Neural crest cell (in vitro differentiated cells): Measurements from ENCODE around the gene DNAJC17. TPM values are rescaled to one million over a fixed set of nuclear protein-coding genes. Genes with fewer than 3 reads are reported as not detected.

Experiments used
- DNase-seq: peaks from one replicate; pipeline ENCODE4 v3.0.0; 2021; ENCODE audit warnings: low read depth, mixed read lengths, low spot score
- H3K27ac Mint-ChIP-seq: one replicate; pipeline ENCODE4 v1.8.0; 2021; ENCODE audit warnings: mild to moderate bottlenecking, mixed read lengths; ENCODE audit not compliant: unreplicated experiment
- H3K27me3 Mint-ChIP-seq: 2 replicates; pipeline ENCODE4 v1.8.0; 2021; ENCODE audit warnings: low read depth, mild to moderate bottlenecking, mixed read lengths
- H3K36me3 Mint-ChIP-seq: 2 replicates; pipeline ENCODE4 v1.8.0; 2021; ENCODE audit warnings: low read depth, mild to moderate bottlenecking, mixed read lengths
- H3K4me1 Mint-ChIP-seq: 2 replicates; pipeline ENCODE4 v1.8.0; 2021; ENCODE audit warnings: mixed read lengths
- H3K4me3 Mint-ChIP-seq: one replicate; pipeline ENCODE4 v1.8.0; 2021; ENCODE audit warnings: mild to moderate bottlenecking, mixed read lengths
- H3K9me3 Mint-ChIP-seq: 2 replicates; pipeline ENCODE4 v1.8.0; 2021; ENCODE audit warnings: mixed read lengths
- CTCF ChIP-seq: fragments of 200-600 bp; sonication (generic); conservative IDR thresholded peaks from 2 replicates; pipeline ENCODE4 v1.5.0; 2021; ENCODE audit warnings: antibody characterized with exemption, mild to moderate bottlenecking
- total RNA-seq: library from RNA; stranded (reverse); gene quantifications from 2 replicates; pipeline ENCODE4 v1.2.1, GENCODE V29; 2021

The DNAJC17 gene
- total RNA-seq, 1 donor from 2014 or later, result 39.3 TPM

- H3K4me1 Mint-ChIP-seq, result peaks cover 5% of the 10 kb centered on the region
- H3K27ac Mint-ChIP-seq, result no peak overlapping the region
- no peak for TF ChIP-seq CTCF
- no peaks in the 10 kb centered on the region for H3K36me3 Mint-ChIP-seq
- H3K9me3 Mint-ChIP-seq, result no peaks in the 10 kb centered on the region
- DNase-seq, result no peak
- no peak overlapping the region for H3K4me3 Mint-ChIP-seq
- H3K27me3 Mint-ChIP-seq, result peaks cover 15% of the 10 kb centered on the region
Observed at GRCh38 chr15:40852529-40852928, 45.3 kb upstream of the DNAJC17 start.

GRCh38 chr15:40850576-40851112 lies 43.4 kb upstream of the DNAJC17 start:
- Mint-ChIP-seq H3K4me1 (peaks cover 11% of the 10 kb centered on the region), H3K27ac (no peak overlapping the region), H3K4me3 (no peak overlapping the region), H3K9me3 (no peaks in the 10 kb centered on the region), H3K27me3 (peaks cover 32% of the 10 kb centered on the region), H3K36me3 (no peaks in the 10 kb centered on the region)
- DNase-seq, result no peak
- TF ChIP-seq CTCF, result no peak

GRCh38 chr15:40847223-40847961 lies 40.1 kb upstream of the DNAJC17 start:
- peaks cover 19% of the 10 kb centered on the region for H3K4me1 Mint-ChIP-seq
- DNase-seq, result no peak
- no peak overlapping the region for H3K27ac Mint-ChIP-seq
- no peaks in the 10 kb centered on the region for H3K36me3 Mint-ChIP-seq
- peaks cover 59% of the 10 kb centered on the region for H3K27me3 Mint-ChIP-seq
- TF ChIP-seq CTCF, result no peak
- H3K4me3 Mint-ChIP-seq, result no peak overlapping the region
- no peaks in the 10 kb centered on the region for H3K9me3 Mint-ChIP-seq

DNA sequence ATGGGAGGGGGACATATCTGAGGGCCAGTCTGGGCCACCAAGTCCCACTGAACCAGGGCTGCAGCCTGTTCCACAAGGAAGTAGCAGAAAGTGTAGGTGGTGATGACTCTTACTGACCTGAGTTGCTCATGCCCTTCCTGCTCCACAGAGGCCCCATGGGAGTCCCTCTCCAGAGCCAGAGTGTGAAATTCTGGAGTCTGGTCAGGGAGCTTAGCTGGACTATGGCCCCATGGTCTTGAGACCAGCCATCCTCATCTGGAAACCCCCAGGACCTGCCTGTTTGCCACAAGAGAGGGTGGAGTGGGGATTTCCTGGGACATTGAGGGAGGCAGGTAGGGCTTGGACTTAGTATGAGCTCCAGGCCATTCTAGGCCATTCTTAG lies 39.6 kb upstream of the DNAJC17 start:
- H3K27ac Mint-ChIP-seq, result no peak overlapping the region
- TF ChIP-seq CTCF, result no peak
- peaks cover 65% of the 10 kb centered on the region for H3K27me3 Mint-ChIP-seq
- peaks cover 19% of the 10 kb centered on the region for H3K4me1 Mint-ChIP-seq
- no peak overlapping the region for H3K4me3 Mint-ChIP-seq
- no peaks in the 10 kb centered on the region for H3K9me3 Mint-ChIP-seq
- no peak for DNase-seq
- H3K36me3 Mint-ChIP-seq, result no peaks in the 10 kb centered on the region

GRCh38 chr15:40845511-40846284 lies 38.4 kb upstream of the DNAJC17 start:
- H3K36me3 Mint-ChIP-seq, result no peaks in the 10 kb centered on the region
- H3K4me1 Mint-ChIP-seq, result peaks cover 19% of the 10 kb centered on the region
- TF ChIP-seq CTCF, result no peak
- peaks cover 76% of the 10 kb centered on the region for H3K27me3 Mint-ChIP-seq
- peak overlapping the region; percentile 29 for H3K4me3 Mint-ChIP-seq
- DNase-seq, result no peak
- H3K27ac Mint-ChIP-seq, result no peak overlapping the region
- H3K9me3 Mint-ChIP-seq, result no peaks in the 10 kb centered on the region
